ENCODE results near the gene PLA2G3. TPM values are rescaled to one million over a fixed set of nuclear protein-coding genes. Genes with fewer than 3 reads are reported as not detected.
"Not testable (repeated sequence)": the region's sequence is repeated elsewhere in the genome, so short reads cannot be mapped to it uniquely, and the experiment has no call there.

Gene PLA2G3
- total RNA-seq, 1 donor, result 0.43 TPM

DNA sequence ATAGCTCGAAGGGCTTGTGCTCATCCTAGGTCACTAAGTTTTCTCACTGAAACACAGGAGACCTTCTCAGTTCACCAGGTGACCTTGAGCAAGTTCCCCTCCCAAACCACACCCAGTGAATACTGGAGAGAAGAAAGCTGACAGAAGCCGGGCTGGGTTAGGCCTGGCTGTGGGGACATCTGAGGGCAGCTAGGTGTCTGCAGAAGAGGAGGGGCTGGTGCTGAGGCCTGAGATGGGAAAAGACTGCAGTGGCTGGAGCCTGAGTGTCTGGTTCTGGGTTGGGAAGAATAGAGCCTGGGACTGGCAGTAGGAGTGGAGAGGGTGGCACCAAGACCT lies 18.1 kb downstream of the PLA2G3 start:
- H3K4me3 ChIP-seq (ENCODE audit: low read depth, low read length), result no peak overlapping the region
- TF ChIP-seq, protein P1, sequence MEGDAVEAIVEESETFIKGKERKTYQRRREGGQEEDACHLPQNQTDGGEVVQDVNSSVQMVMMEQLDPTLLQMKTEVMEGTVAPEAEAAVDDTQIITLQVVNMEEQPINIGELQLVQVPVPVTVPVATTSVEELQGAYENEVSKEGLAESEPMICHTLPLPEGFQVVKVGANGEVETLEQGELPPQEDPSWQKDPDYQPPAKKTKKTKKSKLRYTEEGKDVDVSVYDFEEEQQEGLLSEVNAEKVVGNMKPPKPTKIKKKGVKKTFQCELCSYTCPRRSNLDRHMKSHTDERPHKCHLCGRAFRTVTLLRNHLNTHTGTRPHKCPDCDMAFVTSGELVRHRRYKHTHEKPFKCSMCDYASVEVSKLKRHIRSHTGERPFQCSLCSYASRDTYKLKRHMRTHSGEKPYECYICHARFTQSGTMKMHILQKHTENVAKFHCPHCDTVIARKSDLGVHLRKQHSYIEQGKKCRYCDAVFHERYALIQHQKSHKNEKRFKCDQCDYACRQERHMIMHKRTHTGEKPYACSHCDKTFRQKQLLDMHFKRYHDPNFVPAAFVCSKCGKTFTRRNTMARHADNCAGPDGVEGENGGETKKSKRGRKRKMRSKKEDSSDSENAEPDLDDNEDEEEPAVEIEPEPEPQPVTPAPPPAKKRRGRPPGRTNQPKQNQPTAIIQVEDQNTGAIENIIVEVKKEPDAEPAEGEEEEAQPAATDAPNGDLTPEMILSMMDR (IDR thresholded peaks at IDR 0.05; ENCODE audit: insufficient read depth, low read depth, low read length), result no peak
- DNase-seq (ENCODE audit: low read depth), result no peak

DNA sequence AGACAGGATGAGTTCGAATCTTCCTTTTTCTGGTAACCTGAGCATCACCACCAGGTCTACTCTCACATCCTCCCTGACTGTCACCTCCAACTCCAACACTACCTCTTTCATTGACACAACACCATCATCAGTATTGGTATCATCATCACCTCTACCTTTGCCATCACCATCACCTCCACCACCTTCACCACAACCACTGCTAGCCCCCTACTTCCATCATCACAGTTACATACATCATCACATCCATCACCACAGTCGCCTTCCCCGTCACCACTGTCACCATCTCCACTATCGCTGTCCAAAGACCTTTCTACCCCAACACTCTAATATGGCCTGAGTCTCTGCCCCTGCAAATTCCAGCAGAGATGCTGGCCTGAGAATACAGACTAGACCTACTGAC lies 18.9 kb downstream of the PLA2G3 start:
- DNase-seq (ENCODE audit: low read depth), result no peak
- H3K4me3 ChIP-seq (ENCODE audit: low read depth, low read length), result no peak overlapping the region
- TF ChIP-seq, protein P1 (IDR thresholded peaks at IDR 0.05; ENCODE audit: insufficient read depth, low read depth, low read length), result no peak

DNA sequence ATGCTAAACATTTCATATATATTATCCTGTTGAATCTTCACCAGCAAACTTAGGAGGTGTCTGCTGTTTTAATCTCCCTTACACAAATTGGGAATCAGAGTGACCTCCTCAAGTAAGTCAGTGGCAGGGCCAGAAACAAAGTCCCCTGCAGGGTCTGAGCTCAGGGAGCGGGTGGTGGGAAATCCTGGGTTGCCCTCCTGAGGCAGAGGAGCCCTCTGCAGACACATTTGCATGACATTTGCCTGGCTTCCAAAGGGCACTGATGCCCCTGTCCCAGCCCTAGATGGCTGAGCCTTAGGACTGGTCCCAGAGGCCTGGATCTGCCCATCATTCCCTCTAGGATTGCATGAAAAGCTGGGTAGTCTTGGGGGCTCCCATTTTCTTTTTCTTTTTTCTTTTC lies 19.7 kb downstream of the PLA2G3 start:
- no peak for DNase-seq (ENCODE audit: low read depth)
- TF ChIP-seq, protein P1 (IDR thresholded peaks at IDR 0.05; ENCODE audit: insufficient read depth, low read depth, low read length), result no peak
- H3K4me3 ChIP-seq (ENCODE audit: low read depth, low read length), result no peak overlapping the region

DNA sequence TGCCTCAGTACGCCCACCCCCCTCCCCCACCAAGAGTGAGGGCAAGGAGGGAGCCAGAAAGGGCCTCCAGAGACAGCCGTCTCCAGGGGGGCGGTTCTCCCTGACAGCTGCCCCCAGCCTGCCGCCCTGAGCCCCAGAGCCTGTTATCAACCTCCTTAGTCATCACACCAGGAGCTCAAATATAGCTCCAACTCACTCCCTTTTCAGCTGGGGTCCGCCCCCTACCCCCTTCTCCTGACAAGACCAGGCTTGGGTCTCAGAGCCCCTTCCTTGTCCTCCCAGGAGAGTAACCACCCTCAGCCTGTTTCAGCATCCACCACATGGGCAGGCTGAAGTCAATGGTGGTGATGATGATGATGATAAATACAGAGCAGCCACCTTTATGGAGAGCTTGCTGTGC lies 20.1 kb downstream of the PLA2G3 start:
- no peak overlapping the region for H3K4me3 ChIP-seq (ENCODE audit: low read depth, low read length)
- no peak for DNase-seq (ENCODE audit: low read depth)
- TF ChIP-seq, protein P1 (IDR thresholded peaks at IDR 0.05; ENCODE audit: insufficient read depth, low read depth, low read length), result no peak

DNA sequence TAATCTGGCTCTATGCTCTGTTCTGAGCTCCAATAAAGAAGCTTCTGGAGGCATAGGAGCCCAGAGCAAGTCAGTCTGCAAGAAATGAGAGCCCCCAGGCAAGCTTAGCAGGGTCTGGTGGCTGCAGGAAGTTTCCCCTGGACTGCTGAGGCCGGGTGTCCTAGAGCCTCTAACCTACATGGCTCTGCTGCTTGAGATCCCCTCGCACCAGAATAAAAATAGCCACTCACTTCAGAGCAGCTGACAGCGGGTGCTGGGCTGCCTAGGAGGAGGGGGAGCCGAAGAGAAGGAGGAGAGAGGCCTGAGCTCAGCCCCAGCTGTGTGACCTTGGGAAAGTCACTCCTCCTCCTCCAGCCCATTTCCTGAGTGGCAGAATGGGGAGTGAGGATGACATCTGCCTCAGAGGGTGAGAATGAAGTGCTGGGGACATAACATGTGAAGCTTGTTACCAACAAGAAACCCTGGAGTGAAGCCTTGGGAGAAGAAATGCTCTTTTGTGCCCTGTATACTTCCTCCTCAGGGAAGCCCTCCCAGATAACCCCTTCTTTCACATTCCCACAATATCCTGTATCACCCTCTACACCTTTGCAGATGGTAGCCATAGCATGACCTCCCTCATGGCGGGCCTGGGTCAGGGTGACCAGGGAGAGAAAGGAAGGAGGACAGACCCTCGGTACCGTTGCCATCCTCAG lies 21.1 kb downstream of the PLA2G3 start:
- no peak for DNase-seq (ENCODE audit: low read depth)
- TF ChIP-seq, protein P1 (IDR thresholded peaks at IDR 0.05; ENCODE audit: insufficient read depth, low read depth, low read length), result no peak
- H3K4me3 ChIP-seq (ENCODE audit: low read depth, low read length), result no peak overlapping the region

DNA sequence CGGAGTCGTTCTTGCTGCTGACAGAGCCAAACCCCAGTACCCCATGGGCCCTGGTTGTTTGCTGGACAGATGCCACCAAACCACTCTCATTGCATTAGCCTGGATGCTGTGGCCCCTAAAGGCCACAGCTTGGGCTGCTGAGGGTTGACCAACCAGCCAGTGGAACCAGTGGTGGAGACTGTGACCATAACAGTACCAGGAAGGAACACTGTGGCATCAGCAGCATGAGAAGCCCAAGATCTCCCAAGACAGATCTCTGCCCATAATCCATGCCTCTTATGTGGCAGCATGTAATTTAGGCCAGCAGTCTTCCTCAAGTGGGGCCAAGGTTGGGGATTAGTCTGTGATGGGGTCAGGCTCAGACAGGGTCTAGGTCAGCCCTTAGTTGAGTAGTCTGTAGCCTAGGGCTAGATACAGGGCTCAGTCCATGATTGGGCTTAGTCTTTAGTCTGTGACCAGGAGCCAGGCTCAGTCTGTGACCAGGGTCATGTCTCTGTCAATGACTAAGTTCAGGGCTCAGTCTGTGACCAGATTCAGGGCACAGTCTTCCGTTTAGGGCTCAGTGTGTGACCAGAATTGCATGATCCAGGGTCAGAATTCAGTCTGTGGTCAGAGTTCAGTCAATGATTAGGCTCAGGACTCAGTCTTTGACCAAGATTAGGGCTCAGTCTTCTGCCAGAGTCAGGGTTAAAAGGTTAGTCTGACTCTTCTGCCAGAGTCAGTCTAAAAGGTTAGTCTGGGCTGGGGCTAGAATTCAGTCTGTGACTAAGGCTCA lies 22.1 kb downstream of the PLA2G3 start:
- TF ChIP-seq, protein P1 (IDR thresholded peaks at IDR 0.05; ENCODE audit: insufficient read depth, low read depth, low read length), result no peak
- no peak overlapping the region for H3K4me3 ChIP-seq (ENCODE audit: low read depth, low read length)
- DNase-seq (ENCODE audit: low read depth), result no peak

DNA sequence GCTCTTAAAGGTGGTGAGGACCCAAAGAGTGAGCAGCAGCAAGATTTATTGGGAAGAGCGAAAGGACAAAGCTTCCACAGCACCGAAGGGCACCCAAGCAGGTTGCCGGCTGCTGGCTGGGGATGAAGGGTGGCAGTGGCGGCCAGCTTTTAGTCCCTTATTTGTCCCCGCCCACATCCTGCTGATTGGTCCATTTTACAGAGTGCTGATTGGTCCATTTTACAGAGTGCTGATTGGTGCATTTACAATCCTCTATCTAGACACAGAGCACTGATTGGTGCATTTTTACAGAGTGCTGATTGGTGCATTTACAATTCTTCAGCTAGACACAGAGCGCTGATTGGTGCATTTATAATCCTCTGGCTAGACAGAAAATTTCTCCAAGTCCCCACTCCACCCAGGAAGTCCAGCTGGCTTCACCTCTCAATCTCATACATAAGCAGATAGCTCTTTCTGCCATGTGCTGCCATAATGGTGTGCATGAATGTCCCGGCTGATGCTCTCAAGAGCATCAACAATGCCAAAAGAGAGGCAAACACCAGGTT lies 27.7 kb downstream of the PLA2G3 start:
- DNase-seq (ENCODE audit: low read depth); H3K4me3 ChIP-seq (ENCODE audit: low read depth, low read length): not testable (repeated sequence)

Measured in fibroblast of villous mesenchyme (primary cell).